Measurements from ENCODE around the gene SPATA45.

The SPATA45 gene

GRCh38 chr1:212781225-212781624, 66.2 kb downstream of the SPATA45 start:
- Histone ChIP-seq H3K27ac (no peak overlapping the region), H3K4me3 (ENCODE audit: low read depth, low read length) (no peak overlapping the region), H3K27me3 (replicated peaks) (no peaks in the 10 kb centered on the region), H3K36me3 (replicated peaks) (peaks cover 3% of the 10 kb centered on the region)
- in situ Hi-C loops (cut with HindIII; ENCODE audit: low pct_ligation_motif_present, low sequenced_read_pairs), result no loop called here
- TF ChIP-seq CTCF (IDR thresholded peaks at IDR 0.05; ENCODE audit: low read depth, low read length, missing control alignments), result no peak
- DNase-seq, result no peak

DNA sequence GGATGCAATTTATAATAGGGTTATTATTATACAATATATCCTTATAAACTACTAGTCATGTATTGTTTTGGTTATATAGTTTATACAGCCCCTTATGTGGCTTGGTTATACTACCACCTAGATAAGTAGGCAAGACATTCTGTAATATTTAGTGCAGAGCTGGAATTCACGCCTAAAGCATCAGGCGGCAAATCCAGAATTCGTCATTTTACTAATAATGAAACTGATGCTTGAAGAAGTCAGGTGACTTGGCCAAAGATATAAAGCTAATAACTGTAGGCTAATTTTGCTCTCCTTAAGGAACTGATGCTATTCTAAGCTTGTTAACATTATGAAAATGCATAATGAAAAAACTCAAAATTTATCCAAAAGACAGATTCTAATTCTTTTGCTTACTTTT, 66.7 kb downstream of the SPATA45 start:
- peaks cover 3% of the 10 kb centered on the region for H3K36me3 ChIP-seq (replicated peaks)
- no peak overlapping the region for H3K27ac ChIP-seq
- no peak for DNase-seq
- no peak overlapping the region for H3K4me3 ChIP-seq (ENCODE audit: low read depth, low read length)
- in situ Hi-C loops (cut with HindIII; ENCODE audit: low pct_ligation_motif_present, low sequenced_read_pairs), result no loop called here
- TF ChIP-seq CTCF (IDR thresholded peaks at IDR 0.05; ENCODE audit: low read depth, low read length, missing control alignments), result no peak
- H3K27me3 ChIP-seq (replicated peaks), result no peaks in the 10 kb centered on the region
